K562 (cell line): ENCODE data around the gene VWA1. TPM values are rescaled to one million over a fixed set of nuclear protein-coding genes. Genes with fewer than 3 reads are reported as not detected.

Experiments
- ATAC-seq: fragments of 200-7000 bp; cut with Tn5 transposase; 3 replicates; pipeline ENCODE4 v1.9.1; 2020; ENCODE audit warnings: moderate library complexity
- BruUV-seq: library from RNA; stranded (reverse); fragments of 400-500 nt; replicated peaks from 2 replicates; lab custom pipeline; 2021; lab: Mats Ljungman, UMichigan
- CTCF ChIA-PET: fragments of 300-600 bp; formaldehyde crosslinking; extraction: SDS; loops from one replicate; lab custom pipeline; 2021; ENCODE audit warnings: low intra/inter-chr PET ratio; lab: Yijun Ruan, JAX
- POLR2A ChIA-PET: fragments of 300-600, 350-650 bp; sonication (Branson Sonifier 250); formaldehyde crosslinking; extraction: SDS; loops from one replicate; lab custom pipeline; 2021; ENCODE audit warnings: antibody characterized with exemption, inconsistent platforms; lab: Yijun Ruan, JAX
- DNase-seq, 4 experiments: peaks; one replicate each; pipeline versions ENCODE4 v3.0.0 to v3.0.0-alpha.2; 2011 to 2018; ENCODE audit warnings: low spot score in 3 of 4, mixed read lengths in 3 of 4; ENCODE audit errors: extremely low read depth in 1 of 4
- FAIRE-seq: peaks from 2 replicates; lab custom pipeline; 2011; peaks lifted over from hg19 to GRCh38; lab: Jason Lieb, UNC
- H2AFZ ChIP-seq: 2 replicates; pipeline ENCODE4 v1.6.0; 2011; ENCODE audit warnings: low read depth, low read length, control low read depth, inconsistent platforms
- H3K27ac ChIP-seq: fragments of 200-600 bp; 3 replicates; pipeline ENCODE4 v1.8.0; 2011; ENCODE audit warnings: low read depth, mild to moderate bottlenecking, control low read depth, inconsistent platforms, low read length, moderate library complexity, mixed read lengths; ENCODE audit errors: extremely low read depth
- H3K27me3 ChIP-seq, 2 experiments: fragments of 300-600 bp in 1 of 2; 2 replicates in 1 of 2; 3 replicates in 1 of 2; pipeline versions ENCODE4 v1.6.0 to v1.8.0; 2011; ENCODE audit warnings: inconsistent platforms in 2 of 2, low read length in 2 of 2, mild to moderate bottlenecking in 1 of 2, mixed read lengths in 1 of 2, moderate library complexity in 1 of 2; ENCODE audit not compliant: control insufficient read depth in 2 of 2, insufficient read depth in 2 of 2
- H3K36me3 ChIP-seq: fragments of 300-600 bp; 3 replicates; pipeline ENCODE4 v1.8.0; 2011; ENCODE audit warnings: mild to moderate bottlenecking, low read length, inconsistent platforms; ENCODE audit not compliant: control insufficient read depth, insufficient read depth
- H3K4me1 ChIP-seq, 2 experiments: fragments of 200-600 bp in 1 of 2; replicated peaks in 1 of 2; 2 replicates in 1 of 2; 3 replicates in 1 of 2; pipeline versions ENCODE4 v1.5.1 to v1.8.0; 2011; ENCODE audit warnings: inconsistent platforms in 2 of 2, low read length in 2 of 2, mild to moderate bottlenecking in 1 of 2, mixed read lengths in 1 of 2, moderate library complexity in 1 of 2; ENCODE audit not compliant: control insufficient read depth in 2 of 2, insufficient read depth in 2 of 2
- H3K4me2 ChIP-seq: 2 replicates; pipeline ENCODE4 v1.6.1; 2011; ENCODE audit warnings: low read length, control low read depth, inconsistent platforms, mixed read lengths; ENCODE audit not compliant: insufficient read depth
- H3K4me3 ChIP-seq: fragments of 200-600 bp; sonication (generic), shearing (Covaris generic); 2 replicates; pipeline ENCODE4 v1.5.1; 2016; ENCODE audit warnings: control low read depth, inconsistent platforms
- H3K79me2 ChIP-seq: fragments of 200-600 bp; 3 replicates; pipeline ENCODE4 v1.8.0; 2011; ENCODE audit warnings: low read length, inconsistent platforms; ENCODE audit not compliant: control insufficient read depth, insufficient read depth
- H3K9ac ChIP-seq, 2 experiments: 2 replicates each; pipeline versions ENCODE4 v1.6.0 to v1.6.1; 2011; ENCODE audit warnings: low read depth in 2 of 2, low read length in 2 of 2, control low read depth in 1 of 2, inconsistent platforms in 1 of 2, mild to moderate bottlenecking in 1 of 2, mixed read lengths in 1 of 2; ENCODE audit not compliant: insufficient read depth in 1 of 2
- H3K9me1 ChIP-seq: one replicate; pipeline ENCODE4 v1.6.0; 2011; ENCODE audit warnings: inconsistent platforms, mild to moderate bottlenecking, low read length, moderate library complexity; ENCODE audit not compliant: control insufficient read depth, insufficient read depth
- H3K9me3 ChIP-seq: replicated peaks from 2 replicates; pipeline ENCODE4 v1.5.1; 2011; ENCODE audit warnings: low read depth, low read length, inconsistent platforms; ENCODE audit not compliant: control insufficient read depth, insufficient read depth
- H4K20me1 ChIP-seq: replicated peaks from 2 replicates; pipeline ENCODE4 v1.6.1; 2011; ENCODE audit warnings: low read length, inconsistent platforms, mixed read lengths; ENCODE audit not compliant: control insufficient read depth, insufficient read depth
- E2F5 ChIP-seq: sonication (generic); formaldehyde crosslinking; IDR thresholded peaks from 2 replicates; pipeline ENCODE4 v1.8.0; 2022; ENCODE audit warnings: mild to moderate bottlenecking, missing genetic modification reagents
- GTF2E2 ChIP-seq: fragments of 200-800 bp; sonication (Bioruptor generic); IDR thresholded peaks from 2 replicates; pipeline ENCODE4 v1.6.1; 2016; ENCODE audit warnings: missing genetic modification characterization, missing compliant biosample characterization
- KLF13 ChIP-seq: fragments of 450-650 bp; IDR thresholded peaks from 2 replicates; pipeline ENCODE4 v1.6.1; 2016; ENCODE audit warnings: missing genetic modification characterization, low read depth, mild to moderate bottlenecking, missing compliant biosample characterization, moderate library complexity, borderline replicate concordance
- LEF1 ChIP-seq: fragments of 450-650 bp; IDR thresholded peaks from 2 replicates; pipeline ENCODE4 v1.6.1; 2016; ENCODE audit warnings: mild to moderate bottlenecking
- PPARD ChIP-seq: fragments of 250-450 bp; sonication (Bioruptor Pico); IDR thresholded peaks from 2 replicates; pipeline ENCODE4 v1.8.0; 2022; ENCODE audit warnings: inconsistent platforms, mild to moderate bottlenecking, moderate library complexity
- PRPF4 ChIP-seq: fragments of 200-400 bp; formaldehyde crosslinking; IDR thresholded peaks from one replicate; pipeline ENCODE4 v1.6.1; 2017; ENCODE audit warnings: low read length, low read depth, mild to moderate bottlenecking; ENCODE audit not compliant: insufficient read depth, poor library complexity, severe bottlenecking
- TARDBP ChIP-seq: fragments of 450-650 bp; IDR thresholded peaks from 2 replicates; pipeline ENCODE4 v1.6.1; 2016
- TEAD2 ChIP-seq: fragments of 450-650 bp; IDR thresholded peaks from 2 replicates; pipeline ENCODE4 v1.6.1; 2016; ENCODE audit warnings: missing genetic modification characterization, control low read depth, missing compliant biosample characterization
- TGIF2 ChIP-seq: sonication (generic); formaldehyde crosslinking; IDR thresholded peaks from 2 replicates; pipeline ENCODE4 v1.8.1; 2022; ENCODE audit warnings: mild to moderate bottlenecking, missing genetic modification reagents, moderate library complexity
- ZBTB12 ChIP-seq: fragments of 250-450 bp; sonication (Bioruptor Pico); IDR thresholded peaks from 2 replicates; pipeline ENCODE4 v1.4.0; 2020
- ZBTB8A ChIP-seq: fragments of 450-650 bp; IDR thresholded peaks from 2 replicates; pipeline ENCODE4 v1.6.1; 2018; ENCODE audit warnings: mild to moderate bottlenecking, moderate library complexity; ENCODE audit not compliant: partially characterized antibody
- ZNF586 ChIP-seq: fragments of 450-650 bp; formaldehyde crosslinking; conservative IDR thresholded peaks from 2 replicates; pipeline ENCODE4 v1.4.0; 2020; ENCODE audit warnings: mild to moderate bottlenecking, moderate library complexity
- ZNF668 ChIP-seq: fragments of 250-450 bp; sonication (Bioruptor Pico); IDR thresholded peaks from 2 replicates; pipeline ENCODE4 v1.8.0; 2022; ENCODE audit warnings: mild to moderate bottlenecking, inconsistent platforms
- ZNF717 ChIP-seq: fragments of 250-450 bp; sonication (Bioruptor Pico); IDR thresholded peaks from 2 replicates; pipeline ENCODE4 v1.5.0; 2021
- WGBS: fragments of 100-300 bp; shearing (Covaris generic); methylation state at CpG from one replicate; pipeline ENCODE4 v1.1.6; 2016; ENCODE audit warnings: low coverage, mixed read lengths; ENCODE audit not compliant: insufficient coverage; ENCODE audit errors: missing lambda C conversion rate; 5-methylcytosine and 5-hydroxymethylcytosine counted together
- in situ Hi-C: fragments of 300-500 bp; cut with MboI; formaldehyde crosslinking; loops from 4 replicates; pipeline ENCODE4 v1.15.0; 2018; ENCODE audit warnings: inconsistent platforms, mixed read lengths
- intact Hi-C: fragments of 100-400 bp; cut with micrococcal nuclease; formaldehyde crosslinking; loops from 2 replicates; pipeline ENCODE4 v1.14.2; 2022
- polyA plus RNA-seq, 8 experiments: library from polyadenylated mRNA; depleted of rRNA in 4 of 8; stranded (reverse) in 5 of 8; unstranded in 3 of 8; fragments of >200 nt; fragmentation: Nextera tagmentation in 2 of 8; fragmentation: Illumina TruSeq in 1 of 8; extraction: Ambion mirVana in 2 of 8; extraction: Trizol in 1 of 8; gene quantifications; 2 replicates each; pipeline versions ENCODE4 v1.2.1 to v1.2.3, GENCODE V29; 2011 to 2014; ENCODE audit warnings: inconsistent platforms in 1 of 8, missing spikeins in 1 of 8
- total RNA-seq, 7 experiments: library from RNA; depleted of rRNA in 6 of 7; stranded (reverse); fragments of >200 nt in 6 of 7; fragmentation: Illumina TruSeq in 2 of 7; extraction: Trizol in 2 of 7; gene quantifications; 2 replicates each; pipeline versions ENCODE4 v1.2.1 to v1.2.3, GENCODE V29; 2011 to 2021; ENCODE audit warnings: low replicate concordance in 1 of 7

VWA1 gene
- total and polyA plus RNA-seq, 9 of the 15 experiments (the other 6 are each of a cell fraction or from before 2014, with no cell fraction given), result 0.01 to 6.4 (median 0.85) TPM

- no peak for TF ChIP-seq KLF13 (tag)
- TF ChIP-seq ZNF586 (CRISPR knock-in tag), result no peak
- no peak for TF ChIP-seq PPARD (CRISPR knock-in tag)
- TF ChIP-seq ZNF717 (CRISPR knock-in tag), result no peak
- no peak for TF ChIP-seq TEAD2 (tag)
- TF ChIP-seq PRPF4, result no peak
Observed at GRCh38 chr1:1421147-1421906, 14.2 kb upstream of the VWA1 start, which contains the start of gene ANKRD65 (continued).

- H3K79me2 ChIP-seq, result no peaks in the 10 kb centered on the region
- ChIA-PET POLR2A (interaction anchor here (1.9 kb wide), 1 partner anchor 9 kb away, joined by 5 read pairs; no protein-coding TSS in a partner anchor), CTCF (no interaction called here)
- H3K4me2 ChIP-seq, result no peak overlapping the region
- H3K36me3 ChIP-seq, result no peaks in the 10 kb centered on the region
- no peaks in the 10 kb centered on the region for H4K20me1 ChIP-seq
- H2AFZ ChIP-seq, result peak overlapping the region; percentile 2; the same call in 1 of the 2 replicates
- no peaks in the 10 kb centered on the region for H3K9me1 ChIP-seq
- no peak for DNase-seq
- H3K27me3 ChIP-seq, result no peaks in the 10 kb centered on the region
- no TSS peak for BruUV-seq
- intact Hi-C loops (no loop called here), in situ Hi-C loops (no loop called here)
- no peak overlapping the region for H3K9ac ChIP-seq
- H3K27ac ChIP-seq, result no peak overlapping the region
- no peak for FAIRE-seq
- H3K4me3 ChIP-seq, result no peak overlapping the region
- H3K4me1 ChIP-seq, result peaks cover 3 to 43% of the 10 kb centered on the region in 2 experiments; a peak in 4 of 5 replicates
- WGBS, result 64% methylated on average over 4 of the region's 7 CpGs
- H3K9me3 ChIP-seq, result no peaks in the 10 kb centered on the region
- ATAC-seq, result no peak
- TF ChIP-seq ZBTB12 (CRISPR knock-in tag), result no peak
- TF ChIP-seq TARDBP, result no peak
- no peak for TF ChIP-seq ZNF668 (CRISPR knock-in tag)
- TF ChIP-seq E2F5 (CRISPR knock-in tag), result no peak
- TF ChIP-seq LEF1, result no peak
- no peak for TF ChIP-seq GTF2E2
- no peak for TF ChIP-seq TGIF2 (CRISPR knock-in tag)
- no peak for TF ChIP-seq ZBTB8A
Observed at GRCh38 chr1:1421907-1422464, 13.5 kb upstream of the VWA1 start.
